Omental fat pad (tissue), 4 donors: Measurements from ENCODE around the gene CACNB1. TPM values are rescaled to one million over a fixed set of nuclear protein-coding genes. Genes with fewer than 3 reads are reported as not detected.

Experiments used
- ATAC-seq: fragments of 150-250 bp; one replicate; pipeline ENCODE4 v1.9.1; 2016; ENCODE audit warnings: mild to moderate bottlenecking, moderate library complexity; ENCODE audit not compliant: low FRiP score
- DNase-seq: peaks from one replicate; pipeline ENCODE4 v3.0.0-alpha.2; 2019; ENCODE audit warnings: low spot score
- CTCF ChIP-seq, 3 donors: fragments of 450-650 bp; IDR thresholded peaks; one replicate each; pipeline ENCODE4 v1.5.1; 2016 to 2017; ENCODE audit warnings: antibody characterized with exemption in 3 of 3, mild to moderate bottlenecking in 3 of 3, moderate library complexity in 2 of 3
- total RNA-seq, 4 donors: library from RNA; depleted of rRNA; stranded (reverse); fragments of >200 nt; gene quantifications; one replicate each; pipeline ENCODE4 v1.1.0, GENCODE V29; 2016

CACNB1 gene
- total RNA-seq, 4 donors from 2014 or later, result 3.2 to 3.7 (median 3.5) TPM

DNA sequence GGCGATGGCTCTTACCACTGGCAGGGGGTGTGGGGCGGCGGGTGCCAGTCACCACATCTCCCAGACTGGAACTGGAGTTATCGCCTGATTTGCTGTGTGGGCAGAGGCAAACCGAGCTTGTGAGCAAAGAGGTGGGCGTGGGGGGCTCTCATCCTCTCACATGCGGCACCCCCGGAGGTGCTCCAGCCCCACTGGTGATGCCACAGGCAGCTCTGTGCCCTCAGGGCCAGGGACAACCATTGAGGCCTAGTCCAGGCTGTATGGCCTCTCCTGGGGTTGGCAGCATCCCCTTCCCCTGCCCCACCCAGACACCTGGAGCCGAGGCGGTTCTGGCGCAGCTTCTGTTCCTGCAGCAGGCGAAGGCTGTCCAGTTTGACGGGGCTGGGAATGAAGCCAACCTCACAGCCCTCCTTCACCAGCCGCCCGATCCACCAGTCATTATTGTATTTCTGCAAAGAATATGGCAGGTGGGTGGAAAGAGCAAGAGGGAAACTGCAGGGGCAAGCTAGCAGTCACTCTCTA, 10.9 kb downstream of the CACNB1 start:
- no peak for DNase-seq
- TF ChIP-seq CTCF (IDR thresholded peaks at IDR 0.05), result no peak
- no peak for ATAC-seq

- ATAC-seq, result no peak
- DNase-seq, result no peak
- TF ChIP-seq CTCF (IDR thresholded peaks at IDR 0.05), result no peak
Observed at GRCh38 chr17:39183720-39184119, 13.7 kb downstream of the CACNB1 start.

DNA sequence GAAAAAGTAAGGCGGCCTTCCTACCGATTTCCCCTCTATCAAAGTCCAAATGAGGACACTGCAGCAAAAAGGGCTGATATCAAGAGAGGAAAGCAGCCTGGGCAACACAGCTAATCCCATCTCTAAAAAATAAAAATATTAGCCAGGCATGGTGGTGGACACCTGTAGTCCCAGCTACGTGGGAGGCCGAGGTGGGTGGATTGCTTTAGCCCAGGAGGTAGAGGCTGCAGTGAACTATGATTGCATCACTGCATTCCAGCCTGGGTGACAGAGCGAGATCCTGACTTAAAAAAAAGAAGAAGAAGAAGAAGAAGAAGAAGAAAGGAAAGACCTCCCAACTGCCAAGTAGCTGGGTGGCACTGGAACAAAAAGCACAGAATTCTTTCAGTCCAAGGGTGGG, 14.4 kb downstream of the CACNB1 start:
- DNase-seq (no peak), ATAC-seq (no peak)

GRCh38 chr17:39181303-39181702, 16.2 kb downstream of the CACNB1 start:
- no peak for ATAC-seq
- TF ChIP-seq CTCF (IDR thresholded peaks at IDR 0.05), result no peak
- DNase-seq, result no peak

More for the DNA sequence above, 14.4 kb downstream of the CACNB1 start:
- TF ChIP-seq CTCF (IDR thresholded peaks at IDR 0.05), result no peak

DNA sequence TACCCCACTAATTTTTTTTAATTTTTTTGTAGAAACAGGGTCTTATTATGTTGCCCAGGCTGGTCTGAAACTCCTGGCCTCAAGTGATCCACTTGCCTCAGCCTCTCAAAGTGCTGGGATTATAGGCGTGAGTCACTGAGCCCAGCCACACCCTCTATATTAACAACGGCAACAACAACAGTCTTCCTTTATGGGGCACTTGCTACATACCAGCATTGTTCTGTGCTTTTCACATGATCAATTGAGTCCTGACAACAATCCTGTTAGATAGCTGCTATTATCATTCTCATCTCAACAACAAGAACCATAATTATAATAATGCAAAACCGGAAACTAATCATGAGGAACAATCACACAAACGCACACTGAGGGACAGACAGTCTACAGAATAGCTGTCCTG, 18.9 kb downstream of the CACNB1 start:
- no peak for ATAC-seq
- DNase-seq, result no peak
- no peak for TF ChIP-seq CTCF (IDR thresholded peaks at IDR 0.05)

- no peak for DNase-seq
- no peak for TF ChIP-seq CTCF (IDR thresholded peaks at IDR 0.05)
- no peak for ATAC-seq
Observed at GRCh38 chr17:39177256-39177655, 20.2 kb downstream of the CACNB1 start.

GRCh38 chr17:39175695-39176093, 21.8 kb downstream of the CACNB1 start:
- ATAC-seq, result no peak
- DNase-seq, result no peak
- no peak for TF ChIP-seq CTCF (IDR thresholded peaks at IDR 0.05)
